22Rv1 (cell line): ENCODE data around the gene HPGDS.

Source experiments
- ZFX ChIP-seq: fragments of 450-650 bp; IDR thresholded peaks from 2 replicates; pipeline ENCODE4 v1.6.1; 2017; ENCODE audit warnings: antibody characterized with exemption, borderline replicate concordance
- TF ChIP-seq, protein P1 (sequence below): fragments of 450-650 bp; IDR thresholded peaks from 2 replicates; pipeline ENCODE4 v1.5.1; 2017; ENCODE audit warnings: mild to moderate bottlenecking

DNA sequence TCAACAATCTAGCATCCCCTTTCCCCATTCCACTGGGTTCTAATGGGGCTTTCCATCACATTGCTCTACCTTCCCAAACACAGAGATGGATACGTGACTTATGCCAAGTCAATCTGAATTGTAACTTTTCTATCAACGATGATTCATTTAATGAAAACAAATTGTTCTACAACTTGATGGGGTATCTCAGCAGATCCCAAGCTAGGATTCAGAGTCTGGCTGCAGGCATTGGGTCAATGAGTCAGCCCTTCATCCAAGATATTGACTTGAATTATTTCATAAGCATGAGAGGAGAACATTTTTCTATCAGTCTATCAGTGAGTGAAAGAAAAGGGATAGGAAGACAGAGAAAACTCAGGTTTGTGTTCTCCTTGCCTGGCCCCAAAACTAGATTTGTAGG, 15.0 kb upstream of the HPGDS start:
- TF ChIP-seq, protein P1, sequence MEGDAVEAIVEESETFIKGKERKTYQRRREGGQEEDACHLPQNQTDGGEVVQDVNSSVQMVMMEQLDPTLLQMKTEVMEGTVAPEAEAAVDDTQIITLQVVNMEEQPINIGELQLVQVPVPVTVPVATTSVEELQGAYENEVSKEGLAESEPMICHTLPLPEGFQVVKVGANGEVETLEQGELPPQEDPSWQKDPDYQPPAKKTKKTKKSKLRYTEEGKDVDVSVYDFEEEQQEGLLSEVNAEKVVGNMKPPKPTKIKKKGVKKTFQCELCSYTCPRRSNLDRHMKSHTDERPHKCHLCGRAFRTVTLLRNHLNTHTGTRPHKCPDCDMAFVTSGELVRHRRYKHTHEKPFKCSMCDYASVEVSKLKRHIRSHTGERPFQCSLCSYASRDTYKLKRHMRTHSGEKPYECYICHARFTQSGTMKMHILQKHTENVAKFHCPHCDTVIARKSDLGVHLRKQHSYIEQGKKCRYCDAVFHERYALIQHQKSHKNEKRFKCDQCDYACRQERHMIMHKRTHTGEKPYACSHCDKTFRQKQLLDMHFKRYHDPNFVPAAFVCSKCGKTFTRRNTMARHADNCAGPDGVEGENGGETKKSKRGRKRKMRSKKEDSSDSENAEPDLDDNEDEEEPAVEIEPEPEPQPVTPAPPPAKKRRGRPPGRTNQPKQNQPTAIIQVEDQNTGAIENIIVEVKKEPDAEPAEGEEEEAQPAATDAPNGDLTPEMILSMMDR: no peak
- TF ChIP-seq ZFX: no peak
